ENCODE measurements around the gene ODF4. TPM values are rescaled to one million over a fixed set of nuclear protein-coding genes. Genes with fewer than 3 reads are reported as not detected.

Gene ODF4
- total RNA-seq, 4 donors from 2014 or later: not detected

- H3K4me1 ChIP-seq: no peaks in the 10 kb centered on the region
- H3K4me3 ChIP-seq: no peak overlapping the region
- no peaks in the 10 kb centered on the region for H3K27me3 ChIP-seq
- no peak for DNase-seq (ENCODE audit: low spot score in 2 of 2)
- WGBS, 2 donors: 23 to 24% methylated on average over 11 of the region's 11 CpGs
- no peak overlapping the region for H3K27ac ChIP-seq
- TF ChIP-seq CTCF (IDR thresholded peaks at IDR 0.05): no peak
- no peak for TF ChIP-seq POLR2A (IDR thresholded peaks at IDR 0.05)
- no peak for TF ChIP-seq EP300 (IDR thresholded peaks at IDR 0.05)
- H3K36me3 ChIP-seq: no peaks in the 10 kb centered on the region
- no peaks in the 10 kb centered on the region for H3K9me3 ChIP-seq
These were observed 1.6 kb upstream of the ODF4 start for GRCh38 chr17:8337802-8338752.

DNA sequence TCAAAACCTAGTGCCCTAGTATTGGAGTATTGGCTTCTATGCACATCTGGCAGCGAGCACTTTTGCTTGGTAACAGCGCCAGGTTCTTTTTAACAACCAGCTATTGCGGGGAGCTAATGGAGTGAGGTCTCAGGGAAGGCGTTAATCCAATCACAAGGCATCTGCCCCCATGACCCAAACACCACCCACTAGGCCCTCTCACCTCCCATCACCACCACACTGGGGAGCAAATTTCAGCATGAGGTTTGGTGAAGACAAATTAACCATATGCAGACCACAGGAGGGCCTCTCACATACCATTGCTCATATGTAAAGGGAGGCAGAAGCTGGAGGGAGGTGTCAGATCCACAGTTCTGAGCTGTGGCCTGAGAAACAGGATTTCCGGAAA, 893 bp upstream of the ODF4 start:
- no peak overlapping the region for H3K27ac ChIP-seq
- no peak for DNase-seq (ENCODE audit: low spot score in 2 of 2)
- H3K27me3 ChIP-seq: no peaks in the 10 kb centered on the region
- no peaks in the 10 kb centered on the region for H3K9me3 ChIP-seq
- H3K36me3 ChIP-seq: no peaks in the 10 kb centered on the region
- H3K4me1 ChIP-seq: no peaks in the 10 kb centered on the region
- TF ChIP-seq POLR2A (IDR thresholded peaks at IDR 0.05): no peak
- no peak for TF ChIP-seq EP300 (IDR thresholded peaks at IDR 0.05)
- no peak for TF ChIP-seq CTCF (IDR thresholded peaks at IDR 0.05)
- H3K4me3 ChIP-seq: no peak overlapping the region
- 67 to 68% methylated on average over 5 of the region's 5 CpGs for WGBS, 2 donors

DNA sequence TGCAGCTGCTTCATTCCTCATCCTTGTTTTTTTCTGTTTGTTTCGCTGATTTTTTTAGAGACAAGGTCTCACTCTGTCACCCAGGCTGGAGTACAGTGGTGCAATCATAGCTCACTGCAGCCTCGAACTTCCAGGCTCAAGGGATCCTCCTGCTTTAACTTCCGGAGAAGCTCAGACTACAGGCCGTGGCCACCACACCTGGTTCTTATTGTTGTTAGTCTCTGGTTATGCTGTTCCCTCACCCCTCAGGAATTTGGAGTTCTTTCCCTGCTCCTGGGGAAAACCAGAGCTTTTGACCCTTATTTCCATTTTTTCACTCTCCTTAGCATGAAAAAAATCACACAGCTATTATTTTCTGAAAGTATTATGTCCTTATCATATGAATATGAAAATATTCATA, 1.8 kb downstream of the ODF4 start:
- TF ChIP-seq POLR2A (IDR thresholded peaks at IDR 0.05): no peak
- TF ChIP-seq CTCF (IDR thresholded peaks at IDR 0.05): no peak
- no peak for TF ChIP-seq EP300 (IDR thresholded peaks at IDR 0.05)
- no peaks in the 10 kb centered on the region for H3K9me3 ChIP-seq

DNA sequence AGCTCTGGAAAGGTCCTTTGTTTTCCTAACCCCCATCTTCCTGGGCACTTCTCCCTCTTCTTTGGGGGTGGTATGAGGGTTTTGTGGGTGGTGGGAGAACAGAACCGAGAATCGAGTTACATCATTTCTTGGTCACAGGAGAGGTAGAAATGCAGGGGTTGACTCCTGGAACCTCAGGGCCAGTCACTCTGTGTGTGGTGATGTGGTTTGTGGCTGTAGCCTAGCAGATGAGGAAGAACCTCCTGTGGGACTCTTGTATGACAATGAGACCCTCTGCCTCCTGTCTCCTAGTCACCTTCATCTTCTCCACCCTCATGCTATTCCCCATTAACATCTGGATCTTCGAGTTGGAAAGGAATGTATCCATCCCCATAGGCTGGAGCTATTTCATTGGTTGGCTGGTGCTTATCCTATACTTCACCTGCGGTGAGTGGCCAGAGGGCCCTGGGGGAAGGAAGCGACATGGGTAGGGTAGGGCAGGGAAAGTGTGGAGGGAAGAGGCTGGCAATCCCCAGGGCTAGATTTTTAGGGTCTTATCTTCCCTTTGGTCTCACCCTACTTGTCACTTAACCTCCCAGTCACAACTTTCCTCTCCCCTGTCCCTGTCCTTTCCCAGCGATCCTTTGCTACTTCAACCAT, 5.5 kb downstream of the ODF4 start:
- TF ChIP-seq EP300 (IDR thresholded peaks at IDR 0.05) (no peak), POLR2A (IDR thresholded peaks at IDR 0.05) (no peak), CTCF (IDR thresholded peaks at IDR 0.05) (no peak)
- WGBS, 2 donors: 70% methylated on average over 6 of the region's 6 CpGs
- no peak overlapping the region for H3K27ac ChIP-seq

More for the DNA sequence above, 1.8 kb downstream of the ODF4 start:
- Histone ChIP-seq H3K36me3 (no peaks in the 10 kb centered on the region), H3K4me3 (no peak overlapping the region), H3K4me1 (no peaks in the 10 kb centered on the region), H3K27ac (no peak overlapping the region), H3K27me3 (peaks cover 0 to 7% of the 10 kb centered on the region in 2 donors)
- DNase-seq (ENCODE audit: low spot score in 2 of 2): no peak
- 40 to 46% methylated on average over 4 of the region's 4 CpGs for WGBS, 2 donors

More for the DNA sequence above, 5.5 kb downstream of the ODF4 start:
- no peak overlapping the region for H3K4me3 ChIP-seq
- no peak for DNase-seq (ENCODE audit: low spot score in 2 of 2)
- no peaks in the 10 kb centered on the region for H3K9me3 ChIP-seq
- H3K36me3 ChIP-seq: no peaks in the 10 kb centered on the region
- H3K4me1 ChIP-seq: no peaks in the 10 kb centered on the region
- peaks cover 0 to 10% of the 10 kb centered on the region in 2 donors for H3K27me3 ChIP-seq
